HepG2 (cell line): ENCODE measurements around the gene GALNT9. TPM values are rescaled to one million over a fixed set of nuclear protein-coding genes. Genes with fewer than 3 reads are reported as not detected.

Source experiments
- AHDC1 ChIP-seq: sonication (generic); formaldehyde crosslinking; IDR thresholded peaks from 2 replicates; pipeline ENCODE4 v1.5.1; 2020; ENCODE audit warnings: mild to moderate bottlenecking, missing genetic modification reagents, borderline replicate concordance
- CREB3 ChIP-seq: sonication (generic); formaldehyde crosslinking; IDR thresholded peaks from 2 replicates; pipeline ENCODE4 v1.5.0; 2020; ENCODE audit warnings: missing genetic modification reagents
- PAXIP1 ChIP-seq: sonication (generic); formaldehyde crosslinking; conservative IDR thresholded peaks from 2 replicates; pipeline ENCODE4 v1.4.0; 2020; ENCODE audit warnings: mild to moderate bottlenecking, missing genetic modification reagents, moderate library complexity
- SOX6 ChIP-seq, 2 experiments: fragments of 450-650 bp in 1 of 2; sonication (generic) in 1 of 2; formaldehyde crosslinking in 1 of 2; IDR thresholded peaks; 2 replicates each; pipeline versions ENCODE4 v1.4.0 to v1.6.1; 2017 to 2020; ENCODE audit warnings: antibody characterized with exemption in 1 of 2, mild to moderate bottlenecking in 1 of 2, missing genetic modification reagents in 1 of 2
- ZBTB34 ChIP-seq: sonication (generic); formaldehyde crosslinking; IDR thresholded peaks from 2 replicates; pipeline ENCODE4 v1.8.0; 2022; ENCODE audit warnings: mild to moderate bottlenecking, missing genetic modification reagents
- ZFP62 ChIP-seq: sonication (generic); formaldehyde crosslinking; IDR thresholded peaks from 2 replicates; pipeline ENCODE4 v1.4.0; 2020; ENCODE audit warnings: missing genetic modification reagents
- ZNF12 ChIP-seq: sonication (generic); formaldehyde crosslinking; IDR thresholded peaks from 2 replicates; pipeline ENCODE4 v1.5.0; 2020; ENCODE audit warnings: missing genetic modification reagents
- ZNF629 ChIP-seq: sonication (generic); formaldehyde crosslinking; conservative IDR thresholded peaks from 2 replicates; pipeline ENCODE4 v1.5.0; 2020; ENCODE audit warnings: missing genetic modification reagents
- polyA plus RNA-seq, 8 experiments: library from polyadenylated mRNA; depleted of rRNA in 3 of 8; stranded (reverse) in 7 of 8; unstranded in 1 of 8; fragments of >200 nt; fragmentation: Illumina TruSeq in 4 of 8; extraction: Trizol in 4 of 8; gene quantifications; 2 replicates each; pipeline versions ENCODE4 v1.2.1 to v1.2.3, GENCODE V29; 2011 to 2016; ENCODE audit warnings: low read depth in 4 of 8, missing spikeins in 1 of 8, mixed read lengths in 1 of 8; ENCODE audit not compliant: insufficient read depth in 1 of 8
- total RNA-seq, 5 experiments: library from RNA; depleted of rRNA; stranded (reverse); fragments of >200 nt; fragmentation: Illumina TruSeq; extraction: Trizol; gene quantifications; 2 replicates each; pipeline ENCODE4 v1.2.3, GENCODE V29; 2016; ENCODE audit warnings: low read depth in 1 of 5

The GALNT9 gene
- total and polyA plus RNA-seq, 2 of the 13 experiments (the other 11 are each of a cell fraction or from before 2014, with no cell fraction given) = 0.04 TPM; not detected in 1

- TF ChIP-seq PAXIP1 (no peak), ZBTB34 (CRISPR knock-in tag) (no peak), ZFP62 (CRISPR knock-in tag) (no peak), AHDC1 (CRISPR knock-in tag) (no peak), ZNF12 (CRISPR knock-in tag) (no peak), CREB3 (no peak), ZNF629 (CRISPR knock-in tag) (no peak), SOX6 (IDR thresholded peaks at IDR 0.05) (no peak), SOX6 (CRISPR knock-in tag; IDR thresholded peaks at IDR 0.05) (no peak)
Measured at GRCh38 chr12:132312516-132312915, 16.9 kb downstream of the GALNT9 start (continued).
